Panc1 (cell line): ENCODE results near the gene ESCO1. TPM values are rescaled to one million over a fixed set of nuclear protein-coding genes. Genes with fewer than 3 reads are reported as not detected.

Experiments
- ATAC-seq: fragments of 200-7000 bp; cut with Tn5 transposase; 2 replicates; pipeline ENCODE4 v1.9.1; 2020; ENCODE audit warnings: mild to moderate bottlenecking, moderate library complexity
- BruUV-seq: library from RNA; stranded (reverse); fragments of 400-500 nt; replicated peaks from 2 replicates; lab custom pipeline; 2021; lab: Mats Ljungman, UMichigan
- CTCF ChIA-PET: fragments of 300-600 bp; sonication (Branson Sonifier 250); formaldehyde crosslinking; loops from one replicate; lab custom pipeline; 2022; ENCODE audit warnings: antibody characterized with exemption; lab: Charles Lee
- POLR2A ChIA-PET: fragments of 300-600 bp; sonication (Branson Sonifier 250); formaldehyde crosslinking; loops from one replicate; lab custom pipeline; 2022; ENCODE audit warnings: antibody characterized with exemption; lab: Charles Lee
- DNase-seq: peaks from one replicate; pipeline ENCODE4 v3.0.0-alpha.2; 2010; ENCODE audit warnings: low read depth, low spot score
- H3K27ac ChIP-seq: 2 replicates; pipeline ENCODE4 v1.5.1; 2011; ENCODE audit warnings: mild to moderate bottlenecking, low read length, inconsistent platforms
- H3K27me3 ChIP-seq: fragments of 200-500 bp; sonication (Bioruptor generic); 2 replicates; pipeline ENCODE4 v1.6.0; 2014; ENCODE audit warnings: low read length, inconsistent platforms; ENCODE audit not compliant: control insufficient read depth, insufficient read depth
- H3K36me3 ChIP-seq: fragments of 200-500 bp; sonication (Bioruptor generic); 2 replicates; pipeline ENCODE4 v1.5.1; 2014; ENCODE audit warnings: inconsistent platforms, mild to moderate bottlenecking, low read length, moderate library complexity; ENCODE audit not compliant: control insufficient read depth, insufficient read depth
- H3K4me1 ChIP-seq: 2 replicates; pipeline ENCODE4 v1.5.1; 2011; ENCODE audit warnings: inconsistent platforms, mild to moderate bottlenecking, low read length, moderate library complexity; ENCODE audit not compliant: control insufficient read depth, insufficient read depth
- H3K4me3 ChIP-seq, 2 experiments: 2 replicates each; pipeline ENCODE4 v1.5.1; 2011 to 2012; ENCODE audit warnings: low read depth in 2 of 2, low read length in 2 of 2, mild to moderate bottlenecking in 2 of 2, inconsistent platforms in 1 of 2, moderate library complexity in 1 of 2
- H3K9me3 ChIP-seq: fragments of 200-500 bp; sonication (Bioruptor generic); 2 replicates; pipeline ENCODE4 v1.5.1; 2014; ENCODE audit warnings: low read depth, mild to moderate bottlenecking, inconsistent platforms, low read length, moderate library complexity; ENCODE audit not compliant: control insufficient read depth, insufficient read depth
- CTCF ChIP-seq: fragments of 450-650 bp; IDR thresholded peaks from 2 replicates; pipeline ENCODE4 v1.5.1; 2017; ENCODE audit warnings: mild to moderate bottlenecking
- POLR2AphosphoS5 ChIP-seq: IDR thresholded peaks from 2 replicates; pipeline ENCODE4 v1.6.1; 2012; ENCODE audit warnings: mild to moderate bottlenecking, low read depth, low read length, moderate library complexity
- REST ChIP-seq, 2 experiments: IDR thresholded peaks; 2 replicates each; pipeline ENCODE4 v1.6.1; 2011 to 2012; ENCODE audit warnings: low read depth in 2 of 2, control low read depth in 1 of 2, low read length in 1 of 2, mild to moderate bottlenecking in 1 of 2, moderate library complexity in 1 of 2; ENCODE audit not compliant: insufficient read depth in 1 of 2
- SIN3A ChIP-seq: IDR thresholded peaks from 2 replicates; pipeline ENCODE4 v1.6.1; 2012; ENCODE audit warnings: low read depth, mild to moderate bottlenecking, low read length, moderate library complexity, borderline replicate concordance; ENCODE audit not compliant: insufficient read depth
- TCF7L2 ChIP-seq: IDR thresholded peaks from 2 replicates; pipeline ENCODE4 v1.6.1; 2011; ENCODE audit warnings: mild to moderate bottlenecking, low read depth, low read length, inconsistent platforms
- in situ Hi-C: cut with HindIII; loops from 2 replicates; pipeline ENCODE4 v1.10.0; 2016; ENCODE audit warnings: low sequenced_read_pairs, low pct_unique_long_range_greater_than_20kb
- intact Hi-C: fragments of 100-400 bp; cut with micrococcal nuclease; formaldehyde crosslinking; loops from one replicate; pipeline ENCODE4 v1.10.0; 2022; ENCODE audit not compliant: unreplicated experiment
- total RNA-seq: library from RNA; stranded (reverse); gene quantifications from one replicate; pipeline ENCODE4 v1.2.1, GENCODE V29; 2021; ENCODE audit not compliant: unreplicated experiment

The ESCO1 gene
- total RNA-seq, 1 experiment from 2014 or later: 15.4 TPM

DNA sequence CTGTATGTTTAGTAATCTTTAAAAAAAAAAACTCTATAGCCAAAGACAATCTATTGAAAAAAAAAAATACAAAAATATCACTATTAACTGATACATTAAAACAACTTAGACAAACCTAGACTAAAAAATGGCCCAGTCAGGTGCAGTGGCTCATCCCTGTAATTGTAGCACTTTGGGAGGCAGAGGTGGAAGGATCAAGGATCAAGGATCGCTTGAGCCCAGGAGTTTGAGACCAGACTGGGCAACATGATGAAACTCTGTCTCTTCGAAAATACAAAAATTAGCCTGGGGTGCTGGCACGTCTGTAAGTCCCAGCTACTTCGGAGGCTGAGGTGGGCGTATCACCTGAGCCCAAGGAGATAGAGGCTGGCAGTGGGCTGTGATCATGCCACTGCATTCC, 16.1 kb downstream of the ESCO1 start:
- intact Hi-C loops: no loop called here
- DNase-seq (no peak), ATAC-seq (no peak)
- Histone ChIP-seq H3K36me3 (no peaks in the 10 kb centered on the region), H3K27me3 (no peaks in the 10 kb centered on the region), H3K4me3 (no peak overlapping the region), H3K4me1 (no peaks in the 10 kb centered on the region), H3K9me3 (no peaks in the 10 kb centered on the region), H3K27ac (no peak overlapping the region)
- no TSS peak for BruUV-seq
- ChIA-PET CTCF (no interaction called here), POLR2A (no interaction called here)
- no peak for TF ChIP-seq CTCF
- no peak for TF ChIP-seq REST (IDR thresholded peaks at IDR 0.05; ENCODE audit: insufficient read depth in 1 of 2, low read depth in 2 of 2, low read length in 1 of 2)
- no peak for TF ChIP-seq POLR2AphosphoS5
- no peak for TF ChIP-seq SIN3A
- TF ChIP-seq TCF7L2: no peak
- in situ Hi-C loops: no loop called here

DNA sequence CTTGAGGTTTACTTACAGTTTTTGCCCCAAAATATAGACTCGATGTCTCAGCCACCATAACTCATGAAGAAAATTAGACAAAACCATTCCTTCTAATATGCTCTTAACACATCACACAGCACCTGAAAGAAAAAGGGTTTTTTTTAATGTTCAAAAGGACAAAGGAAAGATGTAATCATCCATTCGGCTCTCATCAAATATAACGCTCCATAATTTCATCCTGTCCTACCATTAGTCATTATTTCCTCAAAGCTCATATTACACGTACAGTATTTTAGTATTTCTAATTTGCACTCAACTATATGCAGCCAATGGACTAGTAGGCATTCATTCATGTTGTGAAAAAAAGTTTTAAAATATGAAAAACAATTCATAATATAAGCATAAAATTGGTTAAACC, 24.8 kb downstream of the ESCO1 start:
- intact Hi-C loops (no loop called here), in situ Hi-C loops (no loop called here)
- CTCF ChIA-PET: no interaction called here
- POLR2A ChIA-PET: interaction anchor here (0.6 to 0.7 kb wide), 2 partner anchors 22 to 225 kb away, joined by 3 to 4 read pairs; no protein-coding TSS in a partner anchor
- Histone ChIP-seq H3K9me3 (no peaks in the 10 kb centered on the region), H3K4me3 (no peak overlapping the region), H3K27me3 (no peaks in the 10 kb centered on the region), H3K4me1 (no peaks in the 10 kb centered on the region), H3K36me3 (peaks cover 30% of the 10 kb centered on the region), H3K27ac (no peak overlapping the region)
- BruUV-seq: no TSS peak
- TF ChIP-seq SIN3A: no peak
- TF ChIP-seq TCF7L2: no peak
- TF ChIP-seq CTCF: no peak
- no peak for TF ChIP-seq POLR2AphosphoS5
- no peak for TF ChIP-seq REST (IDR thresholded peaks at IDR 0.05; ENCODE audit: insufficient read depth in 1 of 2, low read depth in 2 of 2, low read length in 1 of 2)
- ATAC-seq: no peak
- DNase-seq: no peak
